DMS153 (cell line): ENCODE measurements around the gene CD14.
"Not testable (repeated sequence)": the region's sequence is repeated elsewhere in the genome, so short reads cannot be mapped to it uniquely, and the experiment has no call there.

Source experiments
- DNase-seq: peaks from one replicate; lab custom pipeline; 2025; lab: John Stamatoyannopoulos, UW

The CD14 gene

GRCh38 chr5:140633021-140633471 is at the start of gene CD14:
Gene CD14 (minus strand): TSS chr5:140633175. CDS start chr5:140633071, 104 bp downstream.
- no peak for DNase-seq

DNA sequence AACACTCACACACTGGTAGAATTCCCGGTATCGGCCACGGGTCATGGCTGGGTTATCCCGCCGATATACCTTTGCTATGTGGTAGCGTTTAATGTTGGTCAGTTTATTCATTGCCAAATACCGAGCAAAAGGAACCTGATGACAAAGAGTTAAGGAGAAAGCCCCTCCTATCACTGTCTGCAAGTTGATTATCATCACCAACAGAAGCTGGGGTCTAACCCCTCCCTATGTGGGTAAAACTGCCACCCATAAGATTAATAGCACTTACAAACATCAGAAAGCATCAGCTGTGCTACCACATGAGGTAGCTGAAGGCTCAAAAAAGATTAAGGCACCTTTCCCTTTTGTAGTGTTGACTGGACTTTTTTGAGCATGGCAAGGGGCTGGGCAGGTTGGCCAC is 46.0 kb upstream of the CD14 start:
- DNase-seq = no peak

DNA sequence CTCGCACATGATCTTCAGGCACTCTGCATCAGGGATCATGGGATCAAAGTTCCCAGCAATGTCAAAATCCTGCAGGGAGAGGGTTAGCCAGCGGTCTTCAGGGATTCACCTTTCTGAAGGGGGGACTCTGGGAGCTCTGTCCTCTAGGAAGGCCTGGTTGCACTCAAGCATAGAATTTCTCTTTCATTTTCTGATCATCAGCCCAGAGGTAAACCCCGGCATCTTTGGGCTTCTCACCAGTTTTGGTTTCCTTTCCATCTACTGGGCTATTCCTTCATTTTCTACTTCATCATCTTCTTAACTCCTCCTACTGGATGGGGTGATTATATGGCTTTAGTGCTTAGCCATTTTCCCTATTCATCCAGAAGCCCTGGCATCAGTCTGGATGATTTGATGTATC is 45.0 kb upstream of the CD14 start:
- no peak for DNase-seq

DNA sequence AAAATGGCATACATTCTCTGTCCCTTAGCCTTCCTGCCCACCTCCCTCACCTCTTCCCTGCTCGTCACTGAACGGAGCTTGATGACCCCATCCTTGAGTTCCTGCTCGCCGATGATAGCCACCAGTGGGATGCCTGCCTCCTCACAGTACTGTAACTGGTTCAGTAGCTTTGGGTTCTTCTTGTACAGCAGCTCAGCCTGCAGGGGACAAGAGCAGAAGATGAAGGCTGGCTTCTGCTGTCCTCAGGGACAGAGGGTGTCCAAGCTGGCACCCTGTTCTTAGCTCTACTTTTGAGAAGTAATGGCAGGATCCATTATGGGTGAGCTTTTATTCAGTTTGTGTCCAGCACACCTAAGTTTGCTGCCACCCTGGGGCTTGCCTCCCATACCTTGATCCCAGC is 41.7 kb upstream of the CD14 start:
- no peak for DNase-seq

- DNase-seq = no peak
Observed at GRCh38 chr5:140674211-140674610, 41.2 kb upstream of the CD14 start.

GRCh38 chr5:140673187-140673976 is 40.4 kb upstream of the CD14 start, which contains the start of gene DND1:
Gene DND1 (minus strand): TSS chr5:140673576. CDS start chr5:140673542, 34 bp downstream.
- DNase-seq = no peak

DNA sequence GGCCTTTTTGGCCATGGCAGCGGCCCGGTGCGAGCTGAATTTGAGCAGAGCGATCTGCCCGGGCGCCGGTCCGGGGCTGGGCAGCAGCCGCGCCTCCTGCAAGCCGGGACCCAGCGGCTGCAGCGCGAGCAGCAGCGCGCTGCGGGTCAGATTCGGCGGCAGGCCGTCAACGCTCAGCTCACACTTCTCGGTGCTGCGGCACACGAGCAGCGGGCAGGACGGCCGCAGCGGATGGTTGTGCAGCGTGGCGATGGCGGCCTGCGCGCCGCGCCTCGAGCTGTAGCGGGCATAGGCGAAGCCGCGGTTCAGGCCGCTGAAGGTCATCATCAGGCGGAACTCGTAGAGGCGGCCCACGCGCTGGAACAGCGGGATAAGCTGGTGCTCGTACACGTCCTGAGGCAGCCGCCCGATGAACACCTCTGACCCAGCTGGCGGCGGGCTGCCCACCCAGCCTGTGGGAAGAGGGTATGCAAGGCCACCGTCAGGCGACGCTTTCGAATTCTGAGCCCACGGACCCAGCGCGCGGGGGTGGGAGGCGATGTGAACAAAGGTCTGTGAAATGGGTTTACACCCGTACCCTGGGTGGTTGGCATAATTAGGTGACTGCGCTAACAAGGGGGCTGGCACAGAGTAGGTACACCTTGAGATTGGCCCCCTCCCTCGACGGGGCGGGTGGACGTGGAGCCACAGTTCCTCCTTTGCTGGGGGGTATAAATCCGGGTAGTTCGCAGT is 39.6 kb upstream of the CD14 start:
- no peak for DNase-seq

GRCh38 chr5:140671472-140672125 is 38.6 kb upstream of the CD14 start:
- no peak for DNase-seq

- not testable (repeated sequence) for DNase-seq
Observed at GRCh38 chr5:140671035-140671434, 38.1 kb upstream of the CD14 start.

- peak; percentile 71 for DNase-seq
Observed at GRCh38 chr5:140664359-140665119, 31.6 kb upstream of the CD14 start, which contains the start of gene WDR55. Gene WDR55 (plus strand): TSS chr5:140664904. CDS start chr5:140664913, 9 bp downstream.

DNA sequence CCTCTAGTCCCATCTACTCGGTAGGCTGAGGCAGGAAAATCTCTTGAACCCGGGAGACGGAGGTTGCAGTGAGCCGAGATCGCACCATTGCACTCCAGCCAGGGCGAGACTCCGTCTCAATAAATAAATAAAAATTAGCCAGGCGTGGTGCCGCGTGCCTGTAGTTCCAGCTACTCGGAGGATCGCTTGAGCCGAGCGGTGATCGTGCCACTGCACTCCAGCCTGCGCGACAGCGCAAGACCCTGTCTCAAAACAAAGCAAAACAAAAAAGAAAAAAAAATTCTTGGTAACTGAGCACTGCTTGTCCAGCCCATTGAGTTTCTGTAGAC is 31.0 kb upstream of the CD14 start:
- no peak for DNase-seq

DNA sequence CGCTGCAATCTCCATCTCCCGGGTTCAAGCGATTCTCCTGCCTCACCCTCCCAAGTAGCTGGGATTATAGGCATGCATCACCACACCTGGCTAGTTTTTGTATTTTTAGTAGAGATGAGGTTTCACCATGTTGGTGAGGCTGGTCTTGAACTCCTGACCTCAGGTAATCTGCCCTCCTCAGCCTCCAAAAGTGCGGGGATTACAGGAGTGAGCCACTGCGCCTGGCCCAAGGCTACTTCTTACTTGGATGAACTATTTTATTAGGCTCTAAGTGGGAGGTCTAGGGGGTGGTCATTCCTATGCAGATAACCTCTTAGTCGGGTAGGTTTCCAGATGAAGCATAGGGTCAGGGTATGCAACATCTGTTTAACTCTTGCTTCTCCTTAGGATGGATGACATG is 27.4 kb upstream of the CD14 start:
- DNase-seq = not testable (repeated sequence)

DNA sequence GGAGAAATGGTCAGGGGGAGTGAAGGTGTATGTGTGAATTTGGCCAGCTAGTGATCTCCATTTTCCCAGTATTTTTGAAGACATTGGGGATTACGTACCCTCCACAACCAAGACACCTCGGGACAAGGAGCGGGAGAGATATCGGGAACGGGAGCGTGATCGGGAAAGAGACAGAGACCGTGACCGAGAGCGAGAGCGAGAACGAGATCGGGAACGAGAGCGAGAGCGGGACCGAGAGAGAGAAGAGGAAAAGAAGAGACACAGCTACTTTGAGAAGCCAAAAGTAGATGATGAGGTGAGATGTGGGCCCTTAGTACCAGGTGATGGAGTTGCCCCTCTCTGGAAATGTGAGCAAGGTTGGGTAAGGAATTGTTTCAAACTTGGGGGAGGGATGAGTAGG is 25.9 kb upstream of the CD14 start:
- no peak for DNase-seq

DNA sequence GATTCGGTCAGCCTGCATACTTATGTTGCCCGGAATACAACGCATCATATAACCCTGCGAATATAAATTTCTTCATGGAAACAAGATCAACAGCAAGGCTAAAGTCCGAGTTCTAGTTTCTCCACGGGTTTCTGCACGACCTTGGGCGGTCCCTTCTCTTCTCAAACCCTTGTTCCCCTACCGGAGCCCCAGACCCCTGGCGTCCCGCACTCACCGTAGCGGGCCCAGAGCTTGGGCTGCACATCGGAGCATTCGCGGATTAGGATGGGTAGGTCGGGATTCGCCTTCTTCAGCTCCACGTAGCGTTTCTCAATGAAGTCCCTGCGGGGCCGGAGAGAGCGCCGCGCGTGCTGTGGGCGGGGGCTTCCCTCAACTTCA is 14.1 kb upstream of the CD14 start:
- no peak for DNase-seq

DNA sequence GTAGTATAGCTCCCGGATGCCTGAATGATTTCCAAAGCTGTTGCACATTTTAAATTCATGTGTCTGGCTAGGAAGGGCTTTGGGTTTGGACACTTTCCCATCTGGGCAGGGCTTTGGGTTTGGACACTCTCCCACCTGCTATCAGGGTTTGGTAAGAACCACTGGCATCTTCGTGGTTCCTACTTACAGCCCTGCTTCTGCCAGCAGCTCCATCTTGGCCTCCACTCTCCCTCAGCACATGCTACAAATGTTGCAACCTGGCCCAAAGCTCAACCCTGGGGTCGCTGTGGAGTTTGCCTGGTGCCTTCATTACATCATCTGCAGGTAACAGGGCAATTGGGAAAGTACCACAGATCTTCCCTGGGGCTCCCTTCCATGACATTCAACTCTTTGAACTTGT is 9.7 kb upstream of the CD14 start:
- no peak for DNase-seq

DNA sequence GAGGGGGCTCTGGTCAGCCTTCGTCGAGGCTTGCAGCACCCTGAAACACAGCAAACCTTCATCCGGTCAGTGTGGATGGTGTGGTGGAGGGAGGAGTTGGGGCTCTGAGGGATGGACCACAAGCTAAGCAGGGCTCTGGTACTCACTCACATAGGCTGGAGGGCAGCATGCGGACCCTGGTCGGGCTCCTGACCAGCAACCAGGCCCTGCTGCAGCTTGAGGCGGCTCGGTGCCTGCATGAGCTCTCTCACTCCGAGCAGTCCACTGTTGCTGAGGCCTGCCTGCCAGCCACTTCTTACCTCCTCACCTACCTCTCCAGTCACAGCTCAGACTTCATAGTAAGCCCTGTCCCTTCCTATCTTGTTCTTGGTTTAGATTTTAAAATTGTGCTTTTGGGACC is 8.7 kb upstream of the CD14 start:
- DNase-seq = no peak

GRCh38 chr5:140639148-140639981 is 6.4 kb upstream of the CD14 start, which contains the start of gene TMCO6:
Gene TMCO6 (plus strand): TSS chr5:140639451. CDS start chr5:140639528, 77 bp downstream.
- peak; percentile 73 for DNase-seq

DNA sequence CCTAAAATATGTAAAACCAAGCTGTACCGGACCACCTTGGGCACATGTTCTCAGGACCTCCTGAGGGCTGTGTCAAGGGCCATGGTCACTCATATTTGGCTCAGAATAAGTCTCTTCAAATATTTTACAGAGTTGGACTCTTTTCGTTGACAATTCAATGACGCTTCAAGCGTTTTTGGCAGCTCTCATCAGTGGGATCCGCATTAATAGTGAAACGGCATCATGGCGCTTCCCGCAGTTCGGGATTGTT is 5.8 kb upstream of the CD14 start:
- DNase-seq = not testable (repeated sequence)

GRCh38 chr5:140637371-140638100 is 4.6 kb upstream of the CD14 start:
- no peak for DNase-seq
